Activated CD4-positive, CD25-positive, alpha-beta regulatory T cell treated with anti-CD3 and anti-CD28 coated beads, Interleukin-2, amount 50 U/mL, for 24 hours (primary cell): Measurements from ENCODE around the gene PRDX5.
A peak's percentile ranks its signal among the peaks of the same experiment; 100 is the strongest.

ENCODE experiments used
- ATAC-seq, 2 donors: fragments of 150-1000 bp; cut with Tn5 transposase; one replicate each; pipeline ENCODE4 v1.10.0; 2021; ENCODE audit warnings: mild to moderate bottlenecking in 1 of 2, moderate library complexity in 1 of 2

Gene PRDX5

GRCh38 chr11:64290352-64291261 is 27.3 kb upstream of the PRDX5 start:
- no peak for ATAC-seq

- ATAC-seq: no peak
These were observed 26.6 kb upstream of the PRDX5 start, which contains the start of gene KCNK4 for GRCh38 chr11:64291262-64291751. Gene KCNK4 (plus strand): TSS chr11:64291302. CDS start chr11:64293019, 1,717 bp downstream.

- peak; percentile 42 to 57 for ATAC-seq
These were observed 26.0 kb upstream of the PRDX5 start for GRCh38 chr11:64291752-64292459.

GRCh38 chr11:64292460-64293254 is 25.3 kb upstream of the PRDX5 start:
- no peak for ATAC-seq

- no peak for ATAC-seq
These were observed 23.1 kb upstream of the PRDX5 start for GRCh38 chr11:64294774-64295173.

GRCh38 chr11:64295760-64296159 is 22.2 kb upstream of the PRDX5 start:
- no peak for ATAC-seq

GRCh38 chr11:64296236-64296635 is 21.7 kb upstream of the PRDX5 start:
- ATAC-seq: no peak

GRCh38 chr11:64296830-64297698 is 20.9 kb upstream of the PRDX5 start:
- no peak for ATAC-seq

- ATAC-seq: no peak
These were observed 20.1 kb upstream of the PRDX5 start for GRCh38 chr11:64297699-64298358.

GRCh38 chr11:64298966-64299846 is 18.7 kb upstream of the PRDX5 start:
- ATAC-seq: no peak

GRCh38 chr11:64299847-64300648 is 17.9 kb upstream of the PRDX5 start, which contains the start of gene CATSPERZ:
Gene CATSPERZ (plus strand): TSS chr11:64300358. CDS start chr11:64300411, 53 bp downstream.
- ATAC-seq: no peak

GRCh38 chr11:64303109-64304031 is 14.6 kb upstream of the PRDX5 start:
- no peak for ATAC-seq

- no peak for ATAC-seq
These were observed 13.9 kb upstream of the PRDX5 start for GRCh38 chr11:64304032-64304315.

- ATAC-seq: peak; percentile 44 to 49
These were observed 13.4 kb upstream of the PRDX5 start for GRCh38 chr11:64304316-64305072.

GRCh38 chr11:64305075-64305690 is 12.7 kb upstream of the PRDX5 start, which contains the start of gene ESRRA:
Gene ESRRA (plus strand): TSS chr11:64305524. CDS start chr11:64307180, 1,656 bp downstream.
- peak; percentile 77 for ATAC-seq

GRCh38 chr11:64305691-64306562 is 12.0 kb upstream of the PRDX5 start:
- peak; percentile 21 to 25 for ATAC-seq
